GM12878 (cell line): ENCODE data around the gene CARD14. TPM values are rescaled to one million over a fixed set of nuclear protein-coding genes. Genes with fewer than 3 reads are reported as not detected.
"Not testable (repeated sequence)": the region's sequence is repeated elsewhere in the genome, so short reads cannot be mapped to it uniquely, and the experiment has no call there.

Experiments used
- ATAC-seq: fragments of 200-7000 bp; cut with Tn5 transposase; 3 replicates; pipeline ENCODE4 v1.9.1; 2020; ENCODE audit warnings: mild to moderate bottlenecking, moderate library complexity
- BruUV-seq: library from RNA; stranded (reverse); fragments of 400-500 nt; replicated peaks from 2 replicates; lab custom pipeline; 2021; lab: Mats Ljungman, UMichigan
- CTCF ChIA-PET: fragments of 300-600 bp; sonication (Branson Sonifier 250); formaldehyde crosslinking; extraction: SDS; loops from one replicate; lab custom pipeline; 2021; ENCODE audit warnings: inconsistent platforms; lab: Yijun Ruan, JAX
- POLR2A ChIA-PET: fragments of 350-600 bp; formaldehyde crosslinking; extraction: SDS; loops from one replicate; lab custom pipeline; 2021; ENCODE audit warnings: inconsistent platforms; lab: Charles Lee
- RAD21 ChIA-PET: fragments of 300-600 bp; sonication (Branson Sonifier 250); formaldehyde crosslinking; loops from one replicate; lab custom pipeline; 2023; ENCODE audit warnings: antibody characterized with exemption; ENCODE audit not compliant: unreplicated experiment; lab: Charles Lee
- SMC1A ChIA-PET: fragments of 300-600 bp; sonication (Branson Sonifier 250); formaldehyde crosslinking; loops from one replicate; lab custom pipeline; 2023; ENCODE audit not compliant: unreplicated experiment, uncharacterized antibody; lab: Charles Lee
- DNase-seq: peaks from one replicate; pipeline ENCODE4 v3.0.0-alpha.2; 2011; ENCODE audit warnings: low read depth, low spot score
- FAIRE-seq: peaks from 3 replicates; lab custom pipeline; 2011; peaks lifted over from hg19 to GRCh38; lab: Jason Lieb, UNC
- H2AFZ ChIP-seq: 2 replicates; pipeline ENCODE4 v1.6.0; 2011; ENCODE audit warnings: low read depth, low read length, control low read depth; ENCODE audit not compliant: control insufficient read depth
- H3K27ac ChIP-seq: 2 replicates; pipeline ENCODE4 v1.5.1; 2011; ENCODE audit warnings: control low read depth; ENCODE audit not compliant: control insufficient read depth, insufficient read depth
- H3K27me3 ChIP-seq, 2 experiments: replicated peaks in 1 of 2; 2 replicates each; pipeline versions ENCODE4 v1.6.0 to v1.6.1; 2011; ENCODE audit warnings: low read length in 1 of 2; ENCODE audit not compliant: control insufficient read depth in 2 of 2, insufficient read depth in 2 of 2
- H3K36me3 ChIP-seq, 2 experiments: 2 replicates each; pipeline ENCODE4 v1.5.1; 2011; ENCODE audit warnings: low read length in 1 of 2; ENCODE audit not compliant: control insufficient read depth in 2 of 2, insufficient read depth in 2 of 2
- H3K4me1 ChIP-seq: 2 replicates; pipeline ENCODE4 v1.6.1; 2011; ENCODE audit warnings: mild to moderate bottlenecking, low read length, moderate library complexity, mixed read lengths; ENCODE audit not compliant: control insufficient read depth, insufficient read depth
- H3K4me2 ChIP-seq: 2 replicates; pipeline ENCODE4 v1.6.0; 2011; ENCODE audit warnings: control low read depth; ENCODE audit not compliant: control insufficient read depth, insufficient read depth
- H3K4me3 ChIP-seq: fragments of 200-600 bp; sonication (generic); 2 replicates; pipeline ENCODE4 v1.5.1; 2016
- H3K79me2 ChIP-seq: 2 replicates; pipeline ENCODE4 v1.6.0; 2011; ENCODE audit warnings: low read length; ENCODE audit not compliant: control insufficient read depth, insufficient read depth
- H3K9ac ChIP-seq: 2 replicates; pipeline ENCODE4 v1.8.0; 2011; ENCODE audit warnings: low read length, control low read depth, mixed read lengths; ENCODE audit not compliant: control insufficient read depth, insufficient read depth
- H3K9me3 ChIP-seq: replicated peaks from 3 replicates; pipeline ENCODE4 v1.5.1; 2011; ENCODE audit warnings: mild to moderate bottlenecking, low read length; ENCODE audit not compliant: control insufficient read depth, insufficient read depth
- H4K20me1 ChIP-seq: 2 replicates; pipeline ENCODE4 v1.6.0; 2011; ENCODE audit not compliant: control insufficient read depth, insufficient read depth
- BMI1 ChIP-seq: fragments of 450-650 bp; IDR thresholded peaks from 2 replicates; pipeline ENCODE4 v1.6.1; 2016; ENCODE audit warnings: mild to moderate bottlenecking, moderate library complexity, borderline replicate concordance
- WGBS: methylation state at CpG from one replicate; pipeline ENCODE4 v1.1.6; 2016; ENCODE audit warnings: low lambda C conversion rate; ENCODE audit not compliant: insufficient replicate concordance, insufficient coverage; ENCODE audit errors: missing lambda C conversion rate; 5-methylcytosine and 5-hydroxymethylcytosine counted together
- in situ Hi-C: fragments of 300-500 bp; cut with MboI; formaldehyde crosslinking; loops from 9 replicates; pipeline ENCODE4 v1.14.3; 2018; ENCODE audit warnings: mixed read lengths
- intact Hi-C: fragments of 100-400 bp; cut with micrococcal nuclease; formaldehyde crosslinking; loops from one replicate; pipeline ENCODE4 v1.14.2; 2022; ENCODE audit not compliant: unreplicated experiment
- polyA plus RNA-seq, 11 experiments: library from polyadenylated mRNA; depleted of rRNA in 4 of 11; unstranded in 6 of 11; stranded (reverse) in 5 of 11; fragments of >200 nt; fragmentation: Nextera tagmentation in 4 of 11; fragmentation: Illumina TruSeq in 1 of 11; extraction: Ambion mirVana in 4 of 11; extraction: Trizol in 1 of 11; gene quantifications; 1 replicate in 1 of 11; 2 replicates in 10 of 11; pipeline versions ENCODE4 v1.2.1 to v1.2.3, GENCODE V29; 2011 to 2016; ENCODE audit warnings: inconsistent platforms in 2 of 11, missing spikeins in 2 of 11, low read depth in 1 of 11
- total RNA-seq, 4 experiments: library from RNA; depleted of rRNA in 3 of 4; stranded (reverse); fragments of >200 nt in 3 of 4; fragmentation: Illumina TruSeq in 1 of 4; extraction: Trizol in 1 of 4; gene quantifications; 2 replicates each; pipeline versions ENCODE4 v1.2.1 to v1.2.3, GENCODE V29; 2013 to 2021

Gene CARD14
- total and polyA plus RNA-seq, 10 of the 15 experiments (the other 5 are each of a cell fraction or from before 2014, with no cell fraction given) = 0.08 to 0.15 TPM; not detected in 8

GRCh38 chr17:80243526-80244433, 74.0 kb downstream of the CARD14 start:
- DNase-seq (no peak), ATAC-seq (no peak), FAIRE-seq (no peak)
- Histone ChIP-seq H4K20me1 (no peaks in the 10 kb centered on the region), H3K27me3 (no peaks in the 10 kb centered on the region), H2AFZ (no peak overlapping the region), H3K4me3 (no peak overlapping the region), H3K4me1 (no peaks in the 10 kb centered on the region), H3K9me3 (no peaks in the 10 kb centered on the region), H3K36me3 (no peaks in the 10 kb centered on the region), H3K27ac (no peak overlapping the region), H3K4me2 (no peak overlapping the region), H3K79me2 (no peaks in the 10 kb centered on the region), H3K9ac (no peak overlapping the region)
- 60% methylated on average over 26 of the region's 26 CpGs for WGBS
- BruUV-seq = no TSS peak
- no peak for TF ChIP-seq BMI1
- RAD21 ChIA-PET = no interaction called here
- in situ Hi-C loops = no loop called here
- SMC1A ChIA-PET = no interaction called here
- POLR2A ChIA-PET = interaction anchor here (0.5 kb wide), 1 partner anchor 67 kb away, joined by 4 read pairs; no protein-coding TSS in a partner anchor
- CTCF ChIA-PET = no interaction called here
- intact Hi-C loops = no loop called here

- ATAC-seq, intact Hi-C loops, H3K9me3 ChIP-seq, H3K27ac ChIP-seq, H3K4me1 ChIP-seq, in situ Hi-C loops, H3K27me3 ChIP-seq, FAIRE-seq, H3K36me3 ChIP-seq, H3K4me2 ChIP-seq, H4K20me1 ChIP-seq, H2AFZ ChIP-seq, CTCF ChIA-PET, H3K9ac ChIP-seq, BruUV-seq, SMC1A ChIA-PET, H3K79me2 ChIP-seq, POLR2A ChIA-PET, H3K4me3 ChIP-seq, RAD21 ChIA-PET, DNase-seq: not testable (repeated sequence)
- WGBS = 59% methylated on average over 6 of the region's 6 CpGs
Measured at GRCh38 chr17:80244448-80244847, 74.6 kb downstream of the CARD14 start.
